Measurements from ENCODE around the gene WDR33.

WDR33 gene

GRCh38 chr2:127685410-127686080 lies 125.4 kb downstream of the WDR33 start:
- H3K4me3 ChIP-seq (ENCODE audit: low read depth, low read length), result no peak overlapping the region
- no peak for TF ChIP-seq CTCF (IDR thresholded peaks at IDR 0.05; ENCODE audit: low read depth, low read length)

GRCh38 chr2:127683757-127684156 lies 127.2 kb downstream of the WDR33 start:
- H3K4me3 ChIP-seq (ENCODE audit: low read depth, low read length), result no peak overlapping the region
- no peak for TF ChIP-seq CTCF (IDR thresholded peaks at IDR 0.05; ENCODE audit: low read depth, low read length)

GRCh38 chr2:127683056-127683455 lies 127.9 kb downstream of the WDR33 start:
- TF ChIP-seq CTCF (IDR thresholded peaks at IDR 0.05; ENCODE audit: low read depth, low read length), result no peak

GRCh38 chr2:127681976-127682857 lies 128.8 kb downstream of the WDR33 start:
- TF ChIP-seq CTCF (IDR thresholded peaks at IDR 0.05; ENCODE audit: low read depth, low read length), result no peak
- no peak overlapping the region for H3K4me3 ChIP-seq (ENCODE audit: low read depth, low read length)

More at GRCh38 chr2:127683056-127683455, 127.9 kb downstream of the WDR33 start:
- H3K4me3 ChIP-seq (ENCODE audit: low read depth, low read length), result no peak overlapping the region

GRCh38 chr2:127681288-127681804 lies 129.6 kb downstream of the WDR33 start:
- no peak for TF ChIP-seq CTCF (IDR thresholded peaks at IDR 0.05; ENCODE audit: low read depth, low read length)
- H3K4me3 ChIP-seq (ENCODE audit: low read depth, low read length), result no peak overlapping the region

GRCh38 chr2:127680706-127681287 lies 130.2 kb downstream of the WDR33 start:
- no peak overlapping the region for H3K4me3 ChIP-seq (ENCODE audit: low read depth, low read length)
- TF ChIP-seq CTCF (IDR thresholded peaks at IDR 0.05; ENCODE audit: low read depth, low read length), result no peak

All from WI38 (cell line).